Dermis blood vessel endothelial cell (primary cell): ENCODE measurements around the gene PHF2. TPM values are rescaled to one million over a fixed set of nuclear protein-coding genes. Genes with fewer than 3 reads are reported as not detected.

ENCODE experiments used
- DNase-seq: peaks from one replicate; pipeline ENCODE4 v3.0.0; 2010
- total RNA-seq: library from RNA; depleted of rRNA; stranded (reverse); fragments of >200 nt; gene quantifications from 2 replicates; pipeline ENCODE4 v1.2.3, GENCODE V29; 2014

Gene PHF2
- total RNA-seq, 1 donor from 2014 or later = 16.0 TPM

- DNase-seq = no peak
Measured at GRCh38 chr9:93603011-93603410, 26.6 kb downstream of the PHF2 start.

- no peak for DNase-seq
Measured at GRCh38 chr9:93603906-93604326, 27.5 kb downstream of the PHF2 start.

- DNase-seq = no peak
Measured at GRCh38 chr9:93606187-93606586, 29.8 kb downstream of the PHF2 start.

- DNase-seq = no peak
Measured at GRCh38 chr9:93610206-93610605, 33.8 kb downstream of the PHF2 start.

- peak; percentile 25 for DNase-seq
Measured at GRCh38 chr9:93612052-93612795, 35.8 kb downstream of the PHF2 start.

GRCh38 chr9:93612796-93613154, 36.4 kb downstream of the PHF2 start:
- peak; percentile 59 for DNase-seq

- no peak for DNase-seq
Measured at GRCh38 chr9:93613174-93613573, 36.8 kb downstream of the PHF2 start.

- DNase-seq = no peak
Measured at GRCh38 chr9:93613791-93614190, 37.4 kb downstream of the PHF2 start.

GRCh38 chr9:93614830-93615468, 38.6 kb downstream of the PHF2 start:
- no peak for DNase-seq

GRCh38 chr9:93616044-93616443, 39.7 kb downstream of the PHF2 start:
- no peak for DNase-seq

- no peak for DNase-seq
Measured at GRCh38 chr9:93617273-93617672, 40.9 kb downstream of the PHF2 start.

GRCh38 chr9:93619272-93619775, 42.9 kb downstream of the PHF2 start:
- no peak for DNase-seq

- DNase-seq = no peak
Measured at GRCh38 chr9:93620041-93620506, 43.7 kb downstream of the PHF2 start.

GRCh38 chr9:93620881-93621820, 44.8 kb downstream of the PHF2 start:
- no peak for DNase-seq

GRCh38 chr9:93621922-93622321, 45.5 kb downstream of the PHF2 start:
- DNase-seq = no peak

GRCh38 chr9:93622691-93623090, 46.3 kb downstream of the PHF2 start:
- DNase-seq = no peak

GRCh38 chr9:93623753-93624152, 47.4 kb downstream of the PHF2 start:
- no peak for DNase-seq

GRCh38 chr9:93624431-93624834, 48.0 kb downstream of the PHF2 start:
- no peak for DNase-seq

- DNase-seq = no peak
Measured at GRCh38 chr9:93624977-93625376, 48.6 kb downstream of the PHF2 start.

GRCh38 chr9:93629920-93630319, 53.5 kb downstream of the PHF2 start:
- DNase-seq = no peak

GRCh38 chr9:93630806-93631411, 54.5 kb downstream of the PHF2 start:
- DNase-seq = no peak

GRCh38 chr9:93633492-93634221, 57.3 kb downstream of the PHF2 start:
- DNase-seq = no peak
